ENCODE results near the gene AARSD1.

The AARSD1 gene

DNA sequence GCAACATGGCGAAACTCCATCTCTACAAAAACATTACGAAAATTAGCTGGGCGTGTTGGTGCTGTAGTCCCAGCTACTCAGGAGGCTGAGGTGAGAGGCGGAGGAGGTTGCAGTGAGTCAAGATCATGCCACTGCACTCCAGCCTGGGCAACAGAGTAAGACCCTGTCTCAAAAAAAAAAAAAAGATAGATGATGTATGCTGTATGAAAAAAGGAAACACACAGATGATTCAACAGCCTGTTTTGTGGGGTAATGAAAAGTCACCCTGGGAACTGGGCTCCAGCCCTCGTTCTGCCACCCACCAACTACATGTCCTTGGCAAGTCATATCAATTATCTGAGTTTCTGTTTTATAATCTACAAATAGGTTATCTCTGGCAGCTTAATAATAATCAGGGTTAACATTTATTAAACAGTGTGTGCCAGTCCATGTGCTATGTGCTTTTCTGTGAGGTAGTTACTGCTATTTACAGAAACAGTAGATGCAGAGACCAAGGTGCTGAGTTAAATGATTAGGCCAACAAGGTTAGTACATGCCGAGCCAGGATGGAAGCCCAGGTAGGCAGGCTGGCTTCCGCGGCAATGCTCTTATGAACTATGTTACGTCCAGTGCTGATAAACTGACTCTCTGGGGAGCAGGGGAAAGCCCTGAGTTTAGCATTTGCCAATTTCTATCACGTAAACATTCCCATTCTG lies 62.6 kb downstream of the AARSD1 start:
- no peaks in the 10 kb centered on the region for H3K4me1 Mint-ChIP-seq
- TF ChIP-seq, protein P1, sequence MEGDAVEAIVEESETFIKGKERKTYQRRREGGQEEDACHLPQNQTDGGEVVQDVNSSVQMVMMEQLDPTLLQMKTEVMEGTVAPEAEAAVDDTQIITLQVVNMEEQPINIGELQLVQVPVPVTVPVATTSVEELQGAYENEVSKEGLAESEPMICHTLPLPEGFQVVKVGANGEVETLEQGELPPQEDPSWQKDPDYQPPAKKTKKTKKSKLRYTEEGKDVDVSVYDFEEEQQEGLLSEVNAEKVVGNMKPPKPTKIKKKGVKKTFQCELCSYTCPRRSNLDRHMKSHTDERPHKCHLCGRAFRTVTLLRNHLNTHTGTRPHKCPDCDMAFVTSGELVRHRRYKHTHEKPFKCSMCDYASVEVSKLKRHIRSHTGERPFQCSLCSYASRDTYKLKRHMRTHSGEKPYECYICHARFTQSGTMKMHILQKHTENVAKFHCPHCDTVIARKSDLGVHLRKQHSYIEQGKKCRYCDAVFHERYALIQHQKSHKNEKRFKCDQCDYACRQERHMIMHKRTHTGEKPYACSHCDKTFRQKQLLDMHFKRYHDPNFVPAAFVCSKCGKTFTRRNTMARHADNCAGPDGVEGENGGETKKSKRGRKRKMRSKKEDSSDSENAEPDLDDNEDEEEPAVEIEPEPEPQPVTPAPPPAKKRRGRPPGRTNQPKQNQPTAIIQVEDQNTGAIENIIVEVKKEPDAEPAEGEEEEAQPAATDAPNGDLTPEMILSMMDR (IDR thresholded peaks at IDR 0.05; ENCODE audit: unreplicated experiment in 3 of 3) = no peak
- H3K36me3 Mint-ChIP-seq (ENCODE audit: low read depth) = no peaks in the 10 kb centered on the region
- no peaks in the 10 kb centered on the region for H3K9me3 Mint-ChIP-seq
- H3K27ac Mint-ChIP-seq = no peak overlapping the region
- H3K4me3 Mint-ChIP-seq = no peak overlapping the region
- peaks cover 27% of the 10 kb centered on the region for H3K27me3 Mint-ChIP-seq (ENCODE audit: low read depth)

All from nephron (organoid).